GM21367 (cell line): ENCODE measurements around the gene KDM5C.

ENCODE experiments used
- ATAC-seq: cut with Tn5 transposase; IDR thresholded peaks from one replicate; pipeline ENCODE4 v1.9.1; 2021; ENCODE audit not compliant: unreplicated experiment

Gene KDM5C

DNA sequence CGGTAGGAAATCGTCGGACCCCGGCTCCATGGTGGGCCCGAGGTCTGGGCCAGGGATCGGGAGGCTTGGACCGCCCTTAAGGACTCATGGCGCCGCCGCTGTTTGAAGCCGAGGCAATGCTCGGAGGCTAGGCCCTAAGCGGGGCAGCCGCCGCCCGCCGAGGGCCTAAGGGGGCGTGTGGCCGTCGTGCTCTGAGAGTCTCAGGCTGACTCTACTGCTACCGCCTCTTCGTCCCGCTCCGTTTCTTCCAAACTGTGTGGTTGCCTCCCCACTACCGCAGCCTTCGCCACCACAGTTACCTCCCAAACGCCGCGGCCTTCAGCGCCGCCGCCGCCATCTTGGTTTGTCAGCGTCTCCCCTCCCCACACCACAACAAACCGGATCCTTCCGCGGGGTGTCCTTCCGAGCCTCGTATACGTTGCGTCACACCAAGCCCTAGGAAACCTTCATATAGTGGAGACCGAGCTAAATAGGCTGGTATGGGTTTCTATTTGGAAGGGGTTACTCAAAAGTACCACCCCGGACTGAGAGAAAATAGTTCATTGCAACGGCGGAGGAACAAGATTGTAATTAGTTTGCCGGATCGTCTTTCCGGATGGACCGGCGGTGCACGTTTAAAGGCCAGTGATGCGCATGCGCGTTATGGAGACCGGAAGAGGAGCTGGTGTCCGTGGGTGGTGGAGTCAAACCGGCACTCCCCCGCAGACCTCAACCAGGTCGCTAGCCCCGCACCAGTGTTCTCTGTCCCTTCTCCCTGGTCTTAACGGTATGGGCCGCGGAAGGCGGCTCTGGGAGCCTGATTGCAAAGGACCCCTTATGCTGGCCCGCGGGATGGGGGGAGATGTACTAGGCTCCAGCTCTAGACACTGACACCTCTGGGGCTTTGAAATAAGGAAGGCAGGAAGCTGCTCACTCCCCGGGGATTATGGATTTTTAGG is at the start of gene KDM5C:
Gene KDM5C, minus strand, starts transcription at position 348 of the 938 bp plus-strand sequence. Its CDS starts 318 bp downstream, at position 30.
- peak; percentile 68 for ATAC-seq

DNA sequence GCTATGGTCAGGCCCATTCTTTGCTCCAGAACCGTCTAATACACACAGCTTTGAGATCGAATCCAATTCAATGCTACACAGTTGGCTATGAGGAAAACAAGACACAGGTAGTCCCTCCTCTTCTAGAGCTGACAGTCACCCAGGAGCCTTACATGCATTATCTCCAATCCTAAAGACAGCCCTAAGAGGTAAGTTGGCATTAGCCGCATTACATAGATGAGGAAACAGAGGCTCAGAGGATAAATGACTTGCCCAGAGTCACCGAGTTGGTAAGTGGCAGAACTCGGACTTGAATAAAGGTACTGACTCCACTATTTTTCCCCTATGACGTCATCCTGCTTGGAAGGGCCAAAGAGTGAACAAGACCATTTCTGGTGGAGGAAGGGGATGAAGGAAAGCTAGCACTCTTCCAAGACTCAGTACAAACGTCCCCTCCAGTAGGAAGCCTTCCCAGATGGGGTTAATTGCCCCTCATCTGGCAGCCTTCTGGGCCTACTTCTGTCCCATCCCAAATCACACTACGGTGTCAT is 47.9 kb upstream of the KDM5C start:
- no peak for ATAC-seq

DNA sequence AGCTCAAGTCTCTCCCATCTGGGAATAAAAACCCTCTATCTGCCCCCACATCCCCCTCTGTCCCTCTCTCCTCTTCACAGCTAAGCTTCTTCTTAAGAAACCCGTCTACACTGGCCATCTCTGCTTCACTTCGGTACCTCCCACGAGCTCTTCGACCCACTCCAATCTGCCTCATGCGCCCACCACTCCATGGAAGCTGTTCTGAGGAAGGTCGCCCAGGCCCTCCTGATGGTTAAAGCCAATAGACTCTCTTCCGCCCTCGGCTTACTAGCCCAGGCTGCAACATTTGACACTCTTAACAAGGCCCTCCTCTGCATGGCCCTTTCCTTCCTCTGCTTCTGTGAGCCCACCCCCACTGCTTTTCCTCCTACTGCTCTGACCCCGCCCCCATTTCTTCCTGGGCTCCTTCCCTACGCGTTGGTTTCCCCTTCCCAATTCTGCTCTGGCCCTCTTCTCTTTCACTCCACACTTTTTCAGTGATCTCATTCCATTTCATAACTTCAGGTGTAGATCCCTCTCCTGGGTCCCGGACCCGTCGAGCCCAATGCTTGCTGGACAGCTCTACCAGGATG is 44.6 kb upstream of the KDM5C start:
- no peak for ATAC-seq

DNA sequence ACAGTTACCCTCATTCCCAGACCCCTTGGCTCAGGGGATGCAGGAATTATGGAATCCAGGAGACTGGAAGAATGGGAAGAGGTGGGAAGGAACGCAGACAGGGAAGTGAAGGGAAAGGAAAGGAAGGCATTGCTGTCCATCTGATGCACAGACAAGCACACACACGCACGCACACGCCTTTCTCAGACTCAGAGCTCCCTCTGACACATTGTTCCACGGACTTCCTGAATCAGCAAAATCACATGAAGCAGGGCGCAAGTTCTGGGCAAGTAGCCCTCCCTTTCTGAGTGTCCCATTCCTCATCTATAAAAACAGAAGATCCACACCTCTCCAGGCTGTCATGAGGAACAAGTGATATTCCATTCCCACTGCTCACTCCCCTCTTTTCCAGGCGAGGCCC is 43.2 kb upstream of the KDM5C start:
- ATAC-seq, result no peak

DNA sequence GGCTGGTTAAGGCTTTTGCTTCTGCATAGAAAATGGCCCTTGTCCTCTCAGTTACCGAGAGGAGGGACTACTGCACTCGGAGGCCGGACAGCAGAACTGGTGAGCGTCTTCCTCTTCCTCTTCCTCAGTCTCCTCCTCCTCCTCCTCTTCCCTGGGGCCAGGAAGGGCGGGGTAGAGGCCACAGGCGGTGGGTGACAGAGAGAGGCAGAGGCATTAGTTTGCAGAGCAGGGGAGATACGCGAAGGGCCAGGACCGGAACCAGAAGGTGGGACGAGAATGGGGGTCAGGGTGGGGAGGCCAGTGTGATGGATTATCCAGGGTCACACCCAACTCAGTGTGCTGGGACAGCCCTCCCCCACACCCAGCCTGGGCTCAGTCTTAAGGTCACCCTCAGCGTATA is 41.9 kb upstream of the KDM5C start:
- no peak for ATAC-seq

DNA sequence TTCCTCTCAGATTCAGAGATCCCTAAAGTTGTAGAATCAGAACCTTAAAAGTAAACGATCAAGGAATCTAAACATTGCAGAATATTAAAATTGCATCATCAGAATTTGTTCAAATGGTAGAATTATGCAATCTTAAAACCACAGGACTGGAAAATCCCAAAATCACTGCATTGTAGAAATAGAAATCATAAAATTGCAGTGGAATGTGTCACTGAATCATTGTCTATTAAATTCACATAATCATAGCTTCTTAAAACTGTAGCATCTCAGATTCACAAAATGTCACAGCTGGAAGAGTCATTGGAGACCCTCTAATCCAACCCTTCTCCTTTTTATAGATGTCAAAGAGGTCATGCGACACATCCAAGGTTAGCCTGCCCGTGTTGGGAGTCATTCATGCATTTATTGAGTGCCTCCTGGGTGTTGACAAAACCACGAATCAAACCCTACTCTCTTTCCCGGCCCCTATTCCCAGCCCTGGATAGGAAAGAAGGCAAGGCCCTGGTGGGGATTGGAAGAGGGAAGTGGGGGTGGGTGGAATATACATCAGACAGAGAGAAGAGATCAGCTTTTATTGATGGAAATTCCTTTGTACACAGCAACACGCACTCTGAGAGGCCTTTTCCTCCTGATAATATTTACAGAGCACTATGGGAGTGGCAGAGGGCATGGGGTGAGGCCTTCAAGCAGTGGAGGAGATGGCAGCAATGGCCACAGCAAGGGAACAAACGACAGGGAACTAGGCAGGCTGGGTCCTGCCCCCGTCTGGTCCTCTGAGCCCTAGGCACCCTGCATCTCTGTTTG is 41.0 kb upstream of the KDM5C start:
- ATAC-seq, result no peak

DNA sequence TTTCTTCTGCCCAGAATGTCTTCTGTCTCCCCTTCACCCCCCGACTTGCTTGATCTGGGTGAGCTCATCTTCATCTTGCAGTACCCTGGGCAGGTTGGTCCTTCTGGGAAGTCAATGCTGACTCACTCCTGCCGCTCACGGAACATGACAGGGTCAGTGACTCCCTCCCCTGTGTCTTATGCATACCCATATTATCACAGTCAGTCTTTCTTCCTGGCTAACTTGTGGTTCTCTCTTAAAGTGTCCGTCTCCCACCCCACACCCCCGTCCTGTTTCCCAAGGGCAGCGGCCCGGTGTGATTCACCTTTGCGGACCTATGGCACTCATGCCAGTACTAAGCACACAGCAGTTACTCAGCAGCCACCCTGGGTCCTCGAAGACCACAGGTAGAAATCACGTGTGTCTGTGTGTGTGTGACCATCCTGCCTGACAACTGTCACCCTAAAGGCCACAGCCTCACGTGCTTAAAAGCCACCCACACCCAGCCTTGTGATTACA is 38.6 kb upstream of the KDM5C start:
- ATAC-seq, result no peak

DNA sequence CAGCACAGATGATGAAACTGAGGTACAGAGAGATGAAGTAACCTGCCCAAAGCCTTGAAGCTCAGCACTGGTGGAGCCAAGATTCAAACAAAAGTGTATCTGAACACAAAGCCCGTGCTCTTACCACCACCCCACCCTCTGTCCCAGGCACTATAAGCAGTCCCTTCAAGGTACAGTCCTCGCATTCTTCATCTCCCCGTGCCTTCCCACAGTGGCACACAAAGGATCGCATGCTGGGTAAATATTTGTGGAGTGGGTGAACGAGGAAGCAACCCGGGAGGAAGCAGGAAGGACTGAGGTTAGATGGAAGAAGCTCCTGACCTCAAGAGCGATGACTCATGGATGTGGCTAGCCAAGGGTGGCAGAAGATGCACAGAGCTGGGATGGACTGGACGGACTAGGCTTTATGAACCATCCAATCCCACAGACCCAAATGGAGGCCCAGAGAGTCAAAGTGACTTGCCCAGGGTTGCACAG is 37.9 kb upstream of the KDM5C start:
- ATAC-seq, result no peak

DNA sequence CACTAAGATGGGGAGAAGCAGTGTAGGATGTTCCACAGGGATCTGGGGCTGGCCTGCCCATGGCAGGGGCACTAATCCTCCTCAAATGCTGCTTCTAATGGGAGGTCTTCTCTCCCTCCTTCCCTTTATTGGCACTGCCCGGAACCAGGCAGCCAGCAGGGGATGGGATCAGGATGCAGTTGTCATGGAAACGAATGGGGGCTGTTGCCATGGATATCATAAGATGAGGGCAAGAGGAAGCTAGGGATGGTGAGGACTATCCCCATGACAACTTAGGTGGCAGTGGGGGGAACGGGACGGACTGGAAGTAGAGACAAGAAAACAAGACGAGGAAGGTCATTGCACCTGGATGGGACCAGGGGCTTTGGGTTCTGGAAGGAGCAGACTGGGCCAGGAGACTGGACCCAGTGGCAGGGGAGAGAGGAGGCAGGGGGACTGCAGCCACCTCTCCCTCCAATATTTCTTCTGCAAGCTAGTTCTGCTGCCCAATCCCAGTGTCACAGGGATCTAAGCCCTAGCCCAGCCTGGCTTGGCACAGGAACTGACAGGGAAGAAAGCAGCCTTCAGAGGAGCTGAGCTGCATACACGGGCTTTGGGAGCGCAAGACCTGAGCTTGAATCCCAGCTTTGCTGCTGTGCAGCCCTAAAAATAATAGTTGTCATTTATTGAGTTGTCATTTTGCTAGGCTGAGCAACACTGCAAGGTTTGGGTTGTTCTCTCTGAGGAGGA is 37.3 kb upstream of the KDM5C start:
- no peak for ATAC-seq

DNA sequence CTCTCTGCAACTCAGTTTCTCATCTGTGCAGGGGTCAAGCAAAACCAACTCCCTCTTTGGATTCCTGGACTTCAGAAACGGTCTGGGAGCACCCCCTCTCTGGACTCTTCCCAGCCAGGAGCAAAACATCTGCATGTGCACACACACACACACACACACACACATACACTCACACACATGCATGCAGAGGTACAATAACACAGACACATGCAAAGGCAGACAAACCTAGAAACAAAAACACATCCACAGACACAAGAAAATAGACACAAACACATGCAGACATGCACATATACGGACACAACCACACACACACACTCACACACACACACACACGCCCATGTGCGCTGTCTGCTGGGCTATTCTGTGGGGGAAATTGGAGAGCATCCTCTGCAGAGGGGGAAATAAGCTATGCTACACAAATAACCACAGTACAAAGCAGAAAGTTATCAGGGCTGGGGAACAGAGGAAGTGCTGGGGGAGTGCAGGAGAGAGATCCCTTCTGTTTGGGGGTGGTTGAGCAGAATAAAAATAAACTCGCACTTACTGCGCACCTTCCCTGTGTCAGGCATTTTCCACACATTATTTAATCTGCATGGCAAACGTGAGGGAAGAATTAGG is 36.5 kb upstream of the KDM5C start:
- ATAC-seq, result no peak

DNA sequence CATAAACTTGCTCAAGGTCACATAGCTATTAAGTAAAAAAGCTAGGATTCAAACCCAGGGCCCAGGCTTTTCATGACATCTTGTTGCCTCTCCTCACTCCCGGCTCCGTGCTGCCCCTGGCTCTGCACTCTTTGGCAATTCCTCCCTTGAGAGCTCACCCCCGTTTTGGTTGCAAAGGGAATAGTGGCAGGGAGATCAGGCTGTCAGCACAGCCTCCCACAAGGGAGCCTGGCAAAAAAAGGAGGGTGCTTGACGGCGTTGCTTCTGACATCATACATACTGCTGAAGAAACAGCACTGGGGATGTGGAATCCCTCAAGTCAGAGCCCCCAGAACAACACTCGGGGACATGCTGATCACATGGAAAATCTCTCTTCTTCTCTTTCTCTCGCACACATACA is 35.8 kb upstream of the KDM5C start:
- no peak for ATAC-seq

DNA sequence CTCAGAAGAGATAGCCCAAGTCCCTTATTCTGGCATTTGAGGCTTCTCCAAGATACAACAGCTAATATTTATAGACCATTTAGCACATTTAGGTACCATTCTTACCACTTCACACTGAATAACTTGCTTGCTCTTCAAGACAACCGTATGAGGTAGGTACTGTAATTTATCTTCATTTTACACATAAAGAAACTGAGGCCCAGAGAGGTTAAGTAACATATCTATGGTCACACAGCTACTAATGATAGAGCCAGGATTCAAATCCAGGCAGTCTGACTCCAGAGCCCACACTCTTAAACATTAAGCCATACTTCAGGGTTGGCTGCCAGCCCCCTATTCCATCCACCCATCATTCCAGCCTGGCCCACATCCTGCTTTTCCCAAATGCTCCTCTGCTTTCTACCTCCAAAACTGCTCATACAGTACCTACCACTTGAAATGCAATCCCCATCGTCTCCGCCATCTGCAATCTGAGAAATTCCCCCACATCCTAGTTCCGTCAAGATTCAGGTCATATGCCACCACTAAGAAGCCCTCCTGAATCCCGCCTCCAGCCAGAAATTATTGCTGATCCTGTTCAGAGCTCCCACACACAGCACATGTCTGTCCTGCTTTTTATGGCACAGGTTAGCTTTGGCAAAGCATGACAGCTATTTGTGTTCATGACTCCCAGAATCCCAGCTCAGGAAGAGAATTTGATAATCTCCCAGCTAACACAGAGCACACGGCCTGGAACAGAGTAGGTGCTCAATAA is 32.8 kb upstream of the KDM5C start:
- no peak for ATAC-seq

DNA sequence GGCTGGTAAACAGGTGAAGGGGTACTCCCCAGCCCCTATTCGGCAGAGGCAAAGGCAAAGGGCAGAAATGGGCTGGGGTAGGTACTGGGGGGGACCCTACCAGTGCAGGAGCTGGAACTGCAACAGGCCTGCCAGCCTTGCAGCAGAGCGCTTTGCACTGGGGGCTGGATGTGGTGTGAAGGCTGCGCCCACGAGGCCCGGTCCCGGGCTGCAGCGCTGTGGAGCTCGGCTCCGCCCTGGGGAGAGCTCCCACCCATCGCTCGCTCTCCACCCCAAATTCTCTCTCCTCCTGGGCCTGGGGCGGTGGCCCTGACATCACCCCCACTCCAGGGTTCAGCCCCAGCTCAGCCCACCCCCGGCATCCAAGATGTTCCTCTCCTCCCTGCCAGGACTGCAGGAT is 32.2 kb upstream of the KDM5C start:
- ATAC-seq, result no peak

DNA sequence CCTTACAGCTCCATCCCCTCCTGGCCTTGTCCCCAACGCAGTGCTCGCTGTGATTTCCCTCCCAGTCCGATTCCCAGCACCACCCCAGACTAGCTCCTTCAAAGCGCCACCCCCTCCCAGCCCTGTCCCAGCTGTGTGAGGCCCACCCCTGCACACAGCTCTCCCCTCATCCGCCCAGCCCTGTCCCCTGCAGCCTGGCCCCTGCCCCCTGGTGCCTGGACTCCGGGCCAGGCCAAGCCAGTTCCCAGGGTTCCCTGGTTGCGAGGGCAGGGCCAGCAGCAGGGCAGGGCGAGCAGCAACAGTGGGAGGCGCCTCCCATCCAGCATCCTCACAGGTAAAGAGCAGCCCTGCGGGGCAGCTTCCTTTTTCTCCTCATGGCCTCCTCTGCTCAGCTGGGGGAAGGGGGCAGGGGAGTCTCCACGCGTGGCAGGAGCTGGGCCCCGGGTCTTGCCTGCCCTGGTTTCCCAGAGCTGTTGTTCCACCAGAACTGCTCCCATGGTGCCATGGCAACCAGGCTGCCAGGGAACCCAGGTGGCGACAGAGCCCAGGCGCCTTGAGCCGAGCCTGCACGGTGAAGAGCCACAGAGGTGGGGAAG is 31.5 kb upstream of the KDM5C start:
- no peak for ATAC-seq

DNA sequence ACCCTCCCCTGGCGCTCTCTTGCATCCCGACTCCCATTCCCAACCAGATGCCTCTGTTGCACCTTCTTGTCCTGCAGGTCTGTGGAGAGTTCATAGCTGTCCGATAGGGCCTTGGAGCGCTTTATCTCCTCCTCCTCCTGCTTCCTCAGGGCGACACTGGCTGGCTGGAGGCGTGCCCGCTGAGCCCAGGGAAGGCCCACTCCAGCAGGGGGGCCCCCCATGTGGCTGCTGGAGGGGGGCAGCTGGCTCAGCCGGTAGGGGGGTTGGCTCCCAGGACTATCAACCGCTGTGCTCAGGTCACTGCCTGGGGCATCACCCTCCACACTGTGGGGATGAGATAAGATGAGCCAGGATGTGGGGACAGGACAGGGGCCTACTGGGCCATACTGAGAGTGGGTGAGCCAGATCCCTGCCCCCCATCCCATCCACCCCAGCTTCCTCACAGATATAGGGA is 30.8 kb upstream of the KDM5C start:
- no peak for ATAC-seq

DNA sequence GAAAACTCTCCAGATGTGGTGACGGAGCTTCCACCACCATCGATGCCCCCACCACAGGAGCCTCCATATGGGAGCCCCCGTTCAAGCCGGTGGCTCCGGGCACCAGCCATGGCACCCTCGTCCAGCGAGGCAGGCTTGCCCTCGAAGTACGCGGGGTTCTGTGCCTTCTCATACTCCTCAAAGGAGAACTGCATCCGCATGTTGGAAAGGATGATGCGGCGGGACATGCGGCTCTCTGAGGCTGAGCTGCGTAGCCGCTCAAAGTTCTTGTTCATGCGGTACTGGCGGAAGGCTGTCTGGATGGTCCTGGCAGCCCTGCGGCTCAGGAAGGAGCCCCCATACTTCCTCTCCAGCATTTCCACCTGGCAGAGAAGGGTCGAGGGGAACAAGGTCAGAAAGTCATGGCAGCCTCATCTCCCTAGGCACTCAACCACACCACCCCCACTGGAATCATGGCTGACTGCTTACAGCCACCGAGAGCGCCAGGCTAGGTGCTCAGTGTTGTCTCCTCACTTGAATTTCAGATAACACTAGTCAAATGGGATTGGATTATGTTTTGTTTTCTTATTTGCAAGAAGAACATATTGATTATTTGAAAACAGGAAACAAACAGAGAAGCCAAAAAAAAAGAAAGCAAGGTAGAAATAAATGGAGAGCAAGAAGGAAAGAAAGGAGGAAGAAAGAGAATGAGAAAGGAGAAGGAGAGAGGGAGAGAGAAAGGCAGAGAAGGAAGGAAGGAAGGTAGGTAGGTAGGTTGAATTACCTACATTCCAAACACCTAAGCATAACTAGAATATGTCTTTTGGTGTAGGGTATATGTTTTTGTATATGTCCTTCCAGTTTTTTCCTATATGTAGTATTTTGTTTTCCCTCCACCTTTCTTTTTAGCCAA is 29.8 kb upstream of the KDM5C start:
- no peak for ATAC-seq

DNA sequence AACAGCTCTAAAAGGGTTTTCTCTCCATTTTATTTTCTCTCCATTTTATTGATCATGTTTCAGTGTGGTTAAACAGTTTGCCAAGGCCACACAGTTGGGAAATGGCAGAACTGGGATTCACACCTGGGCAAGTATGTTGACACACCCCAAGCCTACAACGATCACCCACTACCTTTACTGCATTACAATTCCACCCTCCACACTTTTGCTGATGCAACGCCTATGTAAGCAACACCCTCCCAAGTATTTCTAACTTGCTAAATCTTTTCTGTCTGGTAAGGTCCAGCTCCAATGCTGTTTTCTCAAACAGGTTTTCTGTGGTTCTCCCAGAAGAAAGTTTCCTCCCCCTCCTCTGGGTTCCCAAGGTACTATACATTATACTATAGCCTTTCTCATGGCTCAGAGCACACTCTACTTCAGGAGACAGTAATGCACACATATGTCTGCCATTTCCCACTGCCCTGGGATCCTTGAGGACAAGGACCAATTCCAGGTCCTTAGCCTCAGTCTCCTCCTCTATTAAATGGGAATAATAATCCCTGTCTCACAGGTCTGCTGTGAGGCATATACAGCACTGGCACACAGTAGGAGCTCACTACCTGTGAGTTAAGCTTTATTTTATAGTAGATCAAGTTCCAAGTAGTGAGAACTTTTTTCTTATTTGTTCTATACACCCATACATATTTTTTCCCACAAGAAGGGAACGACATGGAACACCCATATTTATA is 28.4 kb upstream of the KDM5C start:
- no peak for ATAC-seq
